ENCODE data around the gene OR8G5.

GRCh38 chr11:124277207-124277606 is 21.0 kb downstream of the OR8G5 start:
- TF ChIP-seq, protein P1, sequence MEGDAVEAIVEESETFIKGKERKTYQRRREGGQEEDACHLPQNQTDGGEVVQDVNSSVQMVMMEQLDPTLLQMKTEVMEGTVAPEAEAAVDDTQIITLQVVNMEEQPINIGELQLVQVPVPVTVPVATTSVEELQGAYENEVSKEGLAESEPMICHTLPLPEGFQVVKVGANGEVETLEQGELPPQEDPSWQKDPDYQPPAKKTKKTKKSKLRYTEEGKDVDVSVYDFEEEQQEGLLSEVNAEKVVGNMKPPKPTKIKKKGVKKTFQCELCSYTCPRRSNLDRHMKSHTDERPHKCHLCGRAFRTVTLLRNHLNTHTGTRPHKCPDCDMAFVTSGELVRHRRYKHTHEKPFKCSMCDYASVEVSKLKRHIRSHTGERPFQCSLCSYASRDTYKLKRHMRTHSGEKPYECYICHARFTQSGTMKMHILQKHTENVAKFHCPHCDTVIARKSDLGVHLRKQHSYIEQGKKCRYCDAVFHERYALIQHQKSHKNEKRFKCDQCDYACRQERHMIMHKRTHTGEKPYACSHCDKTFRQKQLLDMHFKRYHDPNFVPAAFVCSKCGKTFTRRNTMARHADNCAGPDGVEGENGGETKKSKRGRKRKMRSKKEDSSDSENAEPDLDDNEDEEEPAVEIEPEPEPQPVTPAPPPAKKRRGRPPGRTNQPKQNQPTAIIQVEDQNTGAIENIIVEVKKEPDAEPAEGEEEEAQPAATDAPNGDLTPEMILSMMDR (IDR thresholded peaks at IDR 0.05) = no peak
- no peak for TF ChIP-seq POLR2A (IDR thresholded peaks at IDR 0.05)

All from lower leg skin (tissue), 3 donors.